ENCODE data around the gene PTPRN2. TPM values are rescaled to one million over a fixed set of nuclear protein-coding genes. Genes with fewer than 3 reads are reported as not detected.

Gene PTPRN2
- total and polyA plus RNA-seq, 9 of the 15 experiments (the other 6 are each of a cell fraction or from before 2014, with no cell fraction given) = not detected

- Histone ChIP-seq H3K27me3 (ENCODE audit: control insufficient read depth in 2 of 2, insufficient read depth in 2 of 2, low read length in 2 of 2) (peaks cover 39 to 84% of the 10 kb centered on the region in 2 experiments), H3K9ac (ENCODE audit: insufficient read depth in 1 of 2, low read depth in 2 of 2, low read length in 2 of 2) (no peak overlapping the region), H3K36me3 (ENCODE audit: control insufficient read depth, insufficient read depth, low read length) (no peaks in the 10 kb centered on the region), H3K4me1 (replicated peaks in 1 of 2; ENCODE audit: control insufficient read depth in 2 of 2, insufficient read depth in 2 of 2, low read length in 2 of 2) (no peaks in the 10 kb centered on the region), H3K4me2 (ENCODE audit: insufficient read depth, low read length) (no peak overlapping the region), H3K9me1 (ENCODE audit: control insufficient read depth, insufficient read depth, low read length) (no peaks in the 10 kb centered on the region), H4K20me1 (replicated peaks; ENCODE audit: control insufficient read depth, insufficient read depth, low read length) (peaks cover 5% of the 10 kb centered on the region; the same call in 1 of the 2 replicates), H3K27ac (ENCODE audit: extremely low read depth, low read depth, low read length) (no peak overlapping the region), H3K9me3 (replicated peaks; ENCODE audit: control insufficient read depth, insufficient read depth, low read depth, low read length) (no peaks in the 10 kb centered on the region), H3K4me3 (no peak overlapping the region), H2AFZ (ENCODE audit: low read depth, low read length) (no peak overlapping the region), H3K79me2 (ENCODE audit: control insufficient read depth, insufficient read depth, low read length) (no peaks in the 10 kb centered on the region)
- POLR2A ChIA-PET = interaction anchor here (0.8 kb wide), 1 partner anchor 13 kb away, joined by 3 read pairs; no protein-coding TSS in a partner anchor
- intact Hi-C loops (cut with micrococcal nuclease) = no loop called here
- no peak for DNase-seq (ENCODE audit: extremely low read depth in 1 of 4, low spot score in 3 of 4)
- FAIRE-seq = no peak
- CTCF ChIA-PET (ENCODE audit: low intra/inter-chr PET ratio) = no interaction called here
- BruUV-seq (replicated peaks) = no TSS peak
- WGBS (ENCODE audit: insufficient coverage, low coverage, missing lambda C conversion rate) = under 1% methylated on average over 16 of the region's 16 CpGs
- ATAC-seq = no peak
- in situ Hi-C loops (cut with MboI) = no loop called here
- no peak for TF ChIP-seq FOXP1 (CRISPR knock-in tag; IDR thresholded peaks at IDR 0.05)
- TF ChIP-seq ZBTB7A (IDR thresholded peaks at IDR 0.05; ENCODE audit: borderline replicate concordance, control insufficient read depth, low read depth, low read length) = no peak
- TF ChIP-seq CC2D1A (IDR thresholded peaks at IDR 0.05) = no peak
- TF ChIP-seq U2AF2 (optimal IDR thresholded peaks at IDR 0.05; ENCODE audit: low read depth, low read length) = no peak
- no peak for TF ChIP-seq ILK (tag; IDR thresholded peaks at IDR 0.05; ENCODE audit: borderline replicate concordance, low read depth)
- TF ChIP-seq EHMT2 (IDR thresholded peaks at IDR 0.05) = no peak
- no peak for TF ChIP-seq TAF9B (IDR thresholded peaks at IDR 0.05; ENCODE audit: partially characterized antibody)
- TF ChIP-seq PRMT5 (CRISPR knock-in tag; IDR thresholded peaks at IDR 0.05) = no peak
- TF ChIP-seq MCM2 (IDR thresholded peaks at IDR 0.05; ENCODE audit: low read depth) = no peak
- TF ChIP-seq FOXA1 (IDR thresholded peaks at IDR 0.05; ENCODE audit: borderline replicate concordance) = no peak
- no peak for TF ChIP-seq XRCC4 (IDR thresholded peaks at IDR 0.05; ENCODE audit: extremely low read depth, insufficient read depth, insufficient read length)
- TF ChIP-seq BRF2 (IDR thresholded peaks at IDR 0.05; ENCODE audit: borderline replicate concordance, insufficient read depth, insufficient read length) = no peak
Measured at GRCh38 chr7:157832006-157832405, 755.6 kb downstream of the PTPRN2 start.
